Muscle layer of colon (tissue), 2 donors: Measurements from ENCODE around the gene IRF2BP1.

ENCODE experiments used
- H3K27ac ChIP-seq: one replicate; pipeline ENCODE4 v1.7.0; 2013; ENCODE audit warnings: low read depth, mild to moderate bottlenecking, low read length, moderate library complexity
- H3K27me3 ChIP-seq, 2 donors: one replicate each; pipeline ENCODE4 v1.7.0; 2013; ENCODE audit warnings: low read length in 2 of 2, mild to moderate bottlenecking in 2 of 2; ENCODE audit not compliant: insufficient read depth in 2 of 2, control insufficient read depth in 1 of 2
- H3K36me3 ChIP-seq: one replicate; pipeline ENCODE4 v1.7.0; 2013; ENCODE audit warnings: mild to moderate bottlenecking, low read length; ENCODE audit not compliant: insufficient read depth
- H3K4me1 ChIP-seq: one replicate; pipeline ENCODE4 v1.7.0; 2013; ENCODE audit warnings: mild to moderate bottlenecking, low read length; ENCODE audit not compliant: insufficient read depth
- H3K4me3 ChIP-seq, 2 donors: one replicate each; pipeline ENCODE4 v1.7.0; 2013; ENCODE audit warnings: low read length in 2 of 2, low read depth in 1 of 2, mild to moderate bottlenecking in 1 of 2, moderate library complexity in 1 of 2
- H3K9ac ChIP-seq: one replicate; pipeline ENCODE4 v1.7.0; 2013; ENCODE audit warnings: low read length
- H3K9me3 ChIP-seq: one replicate; pipeline ENCODE4 v1.7.0; 2013; ENCODE audit warnings: mild to moderate bottlenecking, low read length
- donor health status: abdominal sarcoma.
- donor health status: Adenocarcinoma of cecum.

Gene IRF2BP1

GRCh38 chr19:45884682-45885555 is 1.0 kb downstream of the IRF2BP1 start:
- peak overlapping the region; percentile 89 for H3K27ac ChIP-seq
- no peak overlapping the region for H3K9ac ChIP-seq
- H3K4me1 ChIP-seq = peaks cover 33% of the 10 kb centered on the region

GRCh38 chr19:45883881-45884681 is 1.9 kb downstream of the IRF2BP1 start:
- Histone ChIP-seq H3K4me1 (peaks cover 33% of the 10 kb centered on the region), H3K36me3 (no peaks in the 10 kb centered on the region), H3K27me3 (peaks cover 0 to under 1% of the 10 kb centered on the region in 2 donors), H3K27ac (no peak overlapping the region), H3K4me3 (peak overlapping the region in 1 of 2 donors; percentile 23), H3K9ac (no peak overlapping the region), H3K9me3 (no peaks in the 10 kb centered on the region)

More at GRCh38 chr19:45884682-45885555, 1.0 kb downstream of the IRF2BP1 start:
- no peaks in the 10 kb centered on the region for H3K9me3 ChIP-seq
- no peaks in the 10 kb centered on the region for H3K27me3 ChIP-seq
- no peaks in the 10 kb centered on the region for H3K36me3 ChIP-seq
- peak overlapping the region; percentile 77 to 84 for H3K4me3 ChIP-seq

GRCh38 chr19:45883586-45883880 is 2.4 kb downstream of the IRF2BP1 start:
- H3K4me3 ChIP-seq = peak overlapping the region in 1 of 2 donors; percentile 23
- no peak overlapping the region for H3K27ac ChIP-seq
- H3K27me3 ChIP-seq = peaks cover 0 to 5% of the 10 kb centered on the region in 2 donors
- no peaks in the 10 kb centered on the region for H3K36me3 ChIP-seq
- no peak overlapping the region for H3K9ac ChIP-seq
- peaks cover 33% of the 10 kb centered on the region for H3K4me1 ChIP-seq
- H3K9me3 ChIP-seq = no peaks in the 10 kb centered on the region

GRCh38 chr19:45882652-45883585 is 3.0 kb downstream of the IRF2BP1 start:
- no peaks in the 10 kb centered on the region for H3K36me3 ChIP-seq
- H3K4me1 ChIP-seq = peaks cover 33% of the 10 kb centered on the region
- peaks cover 0 to 5% of the 10 kb centered on the region in 2 donors for H3K27me3 ChIP-seq
- H3K4me3 ChIP-seq = peak overlapping the region in 1 of 2 donors; percentile 26
- H3K9me3 ChIP-seq = no peaks in the 10 kb centered on the region
- H3K27ac ChIP-seq = no peak overlapping the region
- H3K9ac ChIP-seq = no peak overlapping the region

GRCh38 chr19:45881909-45882528 is 3.9 kb downstream of the IRF2BP1 start:
- no peaks in the 10 kb centered on the region for H3K9me3 ChIP-seq
- H3K27ac ChIP-seq = no peak overlapping the region
- H3K9ac ChIP-seq = no peak overlapping the region
- H3K36me3 ChIP-seq = no peaks in the 10 kb centered on the region
- H3K27me3 ChIP-seq = peaks cover 0 to 11% of the 10 kb centered on the region in 2 donors
- peak overlapping the region in 1 of 2 donors; percentile 26 for H3K4me3 ChIP-seq
- H3K4me1 ChIP-seq = peaks cover 29% of the 10 kb centered on the region

- no peak overlapping the region for H3K27ac ChIP-seq
- H3K36me3 ChIP-seq = no peaks in the 10 kb centered on the region
- peaks cover 28% of the 10 kb centered on the region for H3K4me1 ChIP-seq
- H3K27me3 ChIP-seq = peaks cover 0 to 18% of the 10 kb centered on the region in 2 donors
- no peaks in the 10 kb centered on the region for H3K9me3 ChIP-seq
- no peak overlapping the region for H3K9ac ChIP-seq
- no peak overlapping the region for H3K4me3 ChIP-seq
Measured at GRCh38 chr19:45881082-45881908, 4.6 kb downstream of the IRF2BP1 start.

GRCh38 chr19:45879971-45880370 is 6.0 kb downstream of the IRF2BP1 start:
- H3K9ac ChIP-seq = no peak overlapping the region
- no peaks in the 10 kb centered on the region for H3K9me3 ChIP-seq
- H3K4me3 ChIP-seq = no peak overlapping the region
- peaks cover 27% of the 10 kb centered on the region for H3K4me1 ChIP-seq
- no peak overlapping the region for H3K27ac ChIP-seq
- H3K36me3 ChIP-seq = no peaks in the 10 kb centered on the region
- H3K27me3 ChIP-seq = peaks cover 0 to 18% of the 10 kb centered on the region in 2 donors

GRCh38 chr19:45879055-45879454 is 6.9 kb downstream of the IRF2BP1 start:
- H3K9ac ChIP-seq = no peak overlapping the region
- H3K9me3 ChIP-seq = no peaks in the 10 kb centered on the region
- no peak overlapping the region for H3K27ac ChIP-seq
- H3K27me3 ChIP-seq = peaks cover 0 to 18% of the 10 kb centered on the region in 2 donors
- H3K4me1 ChIP-seq = peaks cover 18% of the 10 kb centered on the region
- no peaks in the 10 kb centered on the region for H3K36me3 ChIP-seq
- H3K4me3 ChIP-seq = no peak overlapping the region

GRCh38 chr19:45878043-45878794 is 7.7 kb downstream of the IRF2BP1 start:
- Histone ChIP-seq H3K36me3 (no peaks in the 10 kb centered on the region), H3K27me3 (peaks cover 0 to 18% of the 10 kb centered on the region in 2 donors), H3K27ac (no peak overlapping the region), H3K4me3 (no peak overlapping the region), H3K4me1 (peaks cover 11% of the 10 kb centered on the region), H3K9me3 (no peaks in the 10 kb centered on the region), H3K9ac (no peak overlapping the region)
